GM12878 (cell line): ENCODE data around the gene CD7.

Experiments
- CBFB ChIP-seq: IDR thresholded peaks from 2 replicates; pipeline ENCODE4 v1.6.1; 2016; ENCODE audit warnings: antibody characterized with exemption, low read depth
- EP300 ChIP-seq, 2 experiments: fragments of 150-350 bp in 1 of 2; IDR thresholded peaks; 2 replicates each; pipeline ENCODE4 v1.6.1; 2011 to 2012; ENCODE audit warnings: low read depth in 2 of 2, low read length in 2 of 2, borderline replicate concordance in 1 of 2, improper control_type of control experiment in 1 of 2, inconsistent platforms in 1 of 2; ENCODE audit not compliant: control insufficient read depth in 1 of 2
- TF ChIP-seq, protein P1 (sequence below): IDR thresholded peaks from 2 replicates; pipeline ENCODE4 v1.6.1; 2011; ENCODE audit warnings: low read depth, low read length, improper control_type of control experiment, borderline replicate concordance
- TF ChIP-seq, protein P2 (sequence below): IDR thresholded peaks from 2 replicates; pipeline ENCODE4 v1.6.1; 2012; ENCODE audit warnings: mild to moderate bottlenecking, low read depth, low read length

DNA sequence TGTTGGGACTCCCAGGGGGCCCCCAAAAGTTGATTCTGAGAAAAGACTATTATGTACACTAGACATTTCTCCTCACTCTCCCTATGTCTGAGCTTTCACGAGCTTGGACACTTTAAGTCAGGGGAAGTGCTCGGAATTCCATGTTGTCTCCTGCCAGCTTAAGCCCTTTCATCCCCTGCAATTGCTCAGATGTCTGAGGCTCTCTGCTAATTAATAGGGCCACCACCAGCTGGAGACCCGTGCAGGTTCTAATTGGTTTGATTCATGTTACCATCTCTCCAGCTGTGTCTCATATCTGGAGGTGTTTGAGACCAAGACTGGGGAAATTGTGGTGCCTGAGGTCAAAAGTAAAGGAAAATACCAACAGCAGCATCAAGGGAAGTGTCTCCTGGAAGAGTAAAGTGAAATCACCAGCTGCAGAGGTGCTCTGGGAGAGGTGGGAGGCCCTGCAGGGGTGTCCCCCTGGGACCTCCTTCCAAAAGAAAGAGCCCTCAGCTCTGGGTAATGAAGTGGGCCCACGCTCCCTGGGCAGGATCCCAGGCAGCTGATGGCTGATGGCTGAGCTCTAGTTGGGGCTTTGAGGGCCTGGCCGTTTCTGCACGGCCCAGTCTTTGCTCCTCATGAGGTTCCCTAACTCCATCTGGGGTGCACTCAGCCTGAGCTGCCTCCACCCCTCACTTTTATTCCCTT lies 48.3 kb upstream of the CD7 start:
- TF ChIP-seq, protein P1, sequence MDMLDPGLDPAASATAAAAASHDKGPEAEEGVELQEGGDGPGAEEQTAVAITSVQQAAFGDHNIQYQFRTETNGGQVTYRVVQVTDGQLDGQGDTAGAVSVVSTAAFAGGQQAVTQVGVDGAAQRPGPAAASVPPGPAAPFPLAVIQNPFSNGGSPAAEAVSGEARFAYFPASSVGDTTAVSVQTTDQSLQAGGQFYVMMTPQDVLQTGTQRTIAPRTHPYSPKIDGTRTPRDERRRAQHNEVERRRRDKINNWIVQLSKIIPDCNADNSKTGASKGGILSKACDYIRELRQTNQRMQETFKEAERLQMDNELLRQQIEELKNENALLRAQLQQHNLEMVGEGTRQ: no peak
- TF ChIP-seq CBFB: no peak
- TF ChIP-seq, protein P2, sequence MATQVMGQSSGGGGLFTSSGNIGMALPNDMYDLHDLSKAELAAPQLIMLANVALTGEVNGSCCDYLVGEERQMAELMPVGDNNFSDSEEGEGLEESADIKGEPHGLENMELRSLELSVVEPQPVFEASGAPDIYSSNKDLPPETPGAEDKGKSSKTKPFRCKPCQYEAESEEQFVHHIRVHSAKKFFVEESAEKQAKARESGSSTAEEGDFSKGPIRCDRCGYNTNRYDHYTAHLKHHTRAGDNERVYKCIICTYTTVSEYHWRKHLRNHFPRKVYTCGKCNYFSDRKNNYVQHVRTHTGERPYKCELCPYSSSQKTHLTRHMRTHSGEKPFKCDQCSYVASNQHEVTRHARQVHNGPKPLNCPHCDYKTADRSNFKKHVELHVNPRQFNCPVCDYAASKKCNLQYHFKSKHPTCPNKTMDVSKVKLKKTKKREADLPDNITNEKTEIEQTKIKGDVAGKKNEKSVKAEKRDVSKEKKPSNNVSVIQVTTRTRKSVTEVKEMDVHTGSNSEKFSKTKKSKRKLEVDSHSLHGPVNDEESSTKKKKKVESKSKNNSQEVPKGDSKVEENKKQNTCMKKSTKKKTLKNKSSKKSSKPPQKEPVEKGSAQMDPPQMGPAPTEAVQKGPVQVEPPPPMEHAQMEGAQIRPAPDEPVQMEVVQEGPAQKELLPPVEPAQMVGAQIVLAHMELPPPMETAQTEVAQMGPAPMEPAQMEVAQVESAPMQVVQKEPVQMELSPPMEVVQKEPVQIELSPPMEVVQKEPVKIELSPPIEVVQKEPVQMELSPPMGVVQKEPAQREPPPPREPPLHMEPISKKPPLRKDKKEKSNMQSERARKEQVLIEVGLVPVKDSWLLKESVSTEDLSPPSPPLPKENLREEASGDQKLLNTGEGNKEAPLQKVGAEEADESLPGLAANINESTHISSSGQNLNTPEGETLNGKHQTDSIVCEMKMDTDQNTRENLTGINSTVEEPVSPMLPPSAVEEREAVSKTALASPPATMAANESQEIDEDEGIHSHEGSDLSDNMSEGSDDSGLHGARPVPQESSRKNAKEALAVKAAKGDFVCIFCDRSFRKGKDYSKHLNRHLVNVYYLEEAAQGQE: no peak
- no peak for TF ChIP-seq EP300 (IDR thresholded peaks at IDR 0.05; ENCODE audit: borderline replicate concordance in 1 of 2, control insufficient read depth in 1 of 2, low read depth in 2 of 2, low read length in 2 of 2)
